ENCODE data around the gene PLA2G4B.

GRCh38 chr15:41854443-41854842 lies 15.8 kb downstream of the PLA2G4B start:
- TF ChIP-seq ZNF274 (IDR thresholded peaks at IDR 0.05; ENCODE audit: low read depth, low read length) (no peak), YY1 (IDR thresholded peaks at IDR 0.05; ENCODE audit: insufficient read depth, insufficient read length) (no peak)
